HepG2 (cell line): ENCODE results near the gene PIGC. TPM values are rescaled to one million over a fixed set of nuclear protein-coding genes. Genes with fewer than 3 reads are reported as not detected.

Experiments
- ATRX ChIP-seq: sonication (generic); formaldehyde crosslinking; IDR thresholded peaks from 2 replicates; pipeline ENCODE4 v1.4.0; 2020; ENCODE audit warnings: missing genetic modification reagents, borderline replicate concordance
- CAMTA2 ChIP-seq: sonication (generic); formaldehyde crosslinking; IDR thresholded peaks from 2 replicates; pipeline ENCODE4 v1.4.0; 2020; ENCODE audit warnings: mild to moderate bottlenecking, missing genetic modification reagents, borderline replicate concordance
- FIP1L1 ChIP-seq: fragments of 200-400 bp; formaldehyde crosslinking; IDR thresholded peaks from 2 replicates; pipeline ENCODE4 v1.6.1; 2018; ENCODE audit warnings: low read depth, mild to moderate bottlenecking, low read length, moderate library complexity, borderline replicate concordance; ENCODE audit not compliant: insufficient read depth
- GATAD1 ChIP-seq: IDR thresholded peaks from 2 replicates; pipeline ENCODE4 v1.6.1; 2016; ENCODE audit warnings: missing genetic modification reagents, missing compliant biosample characterization
- MED13 ChIP-seq: sonication (generic); formaldehyde crosslinking; IDR thresholded peaks from 2 replicates; pipeline ENCODE4 v1.5.0; 2020; ENCODE audit warnings: missing genetic modification reagents
- MZF1 ChIP-seq: sonication (generic); formaldehyde crosslinking; IDR thresholded peaks from 2 replicates; pipeline ENCODE4 v1.8.1; 2023; ENCODE audit warnings: mild to moderate bottlenecking, missing genetic modification reagents, borderline replicate concordance
- PPARG ChIP-seq: conservative IDR thresholded peaks from 2 replicates; pipeline ENCODE4 v1.6.1; 2016; ENCODE audit warnings: missing biosample characterization, missing genetic modification reagents
- SAFB2 ChIP-seq: sonication (generic); formaldehyde crosslinking; IDR thresholded peaks from 2 replicates; pipeline ENCODE4 v1.5.1; 2020; ENCODE audit warnings: missing genetic modification reagents, low read depth, mild to moderate bottlenecking, borderline replicate concordance
- SP5 ChIP-seq: IDR thresholded peaks from 2 replicates; pipeline ENCODE4 v1.6.1; 2016; ENCODE audit warnings: low read depth, borderline replicate concordance
- ZNF558 ChIP-seq: sonication (generic); formaldehyde crosslinking; IDR thresholded peaks from 2 replicates; pipeline ENCODE4 v1.9.0; 2022; ENCODE audit warnings: mild to moderate bottlenecking, missing genetic modification reagents, borderline replicate concordance
- ZNF761 ChIP-seq: sonication (generic); formaldehyde crosslinking; conservative IDR thresholded peaks from 2 replicates; pipeline ENCODE4 v1.4.0; 2020; ENCODE audit warnings: mild to moderate bottlenecking, missing genetic modification reagents
- polyA plus RNA-seq, 8 experiments: library from polyadenylated mRNA; depleted of rRNA in 3 of 8; stranded (reverse) in 7 of 8; unstranded in 1 of 8; fragments of >200 nt; fragmentation: Illumina TruSeq in 4 of 8; extraction: Trizol in 4 of 8; gene quantifications; 2 replicates each; pipeline versions ENCODE4 v1.2.1 to v1.2.3, GENCODE V29; 2011 to 2016; ENCODE audit warnings: low read depth in 4 of 8, missing spikeins in 1 of 8, mixed read lengths in 1 of 8; ENCODE audit not compliant: insufficient read depth in 1 of 8
- total RNA-seq, 5 experiments: library from RNA; depleted of rRNA; stranded (reverse); fragments of >200 nt; fragmentation: Illumina TruSeq; extraction: Trizol; gene quantifications; 2 replicates each; pipeline ENCODE4 v1.2.3, GENCODE V29; 2016; ENCODE audit warnings: low read depth in 1 of 5
- TF ChIP-seq, protein P1 (sequence below): sonication (generic); formaldehyde crosslinking; IDR thresholded peaks from 2 replicates; pipeline ENCODE4 v1.4.0; 2020; ENCODE audit warnings: missing genetic modification reagents, borderline replicate concordance
- TF ChIP-seq, protein P2 (sequence below): sonication (generic); formaldehyde crosslinking; IDR thresholded peaks from 2 replicates; pipeline ENCODE4 v1.5.1; 2020; ENCODE audit warnings: missing genetic modification reagents, mild to moderate bottlenecking, borderline replicate concordance
- TF ChIP-seq, protein P3 (sequence below): sonication (generic); formaldehyde crosslinking; IDR thresholded peaks from 2 replicates; pipeline ENCODE4 v1.4.0; 2020; ENCODE audit warnings: missing genetic modification reagents, mild to moderate bottlenecking, borderline replicate concordance
- TF ChIP-seq, protein P4 (sequence below), 2 experiments: sonication (generic) in 1 of 2; formaldehyde crosslinking in 1 of 2; IDR thresholded peaks; 2 replicates each; pipeline versions ENCODE4 v1.4.0 to v1.6.1; 2016 to 2020; ENCODE audit warnings: borderline replicate concordance in 1 of 2, low read depth in 1 of 2, mild to moderate bottlenecking in 1 of 2, missing genetic modification reagents in 1 of 2
- TF ChIP-seq, protein P5 (sequence below): sonication (generic); formaldehyde crosslinking; IDR thresholded peaks from 2 replicates; pipeline ENCODE4 v1.8.0; 2022; ENCODE audit warnings: missing genetic modification reagents, low read depth, mild to moderate bottlenecking, borderline replicate concordance

The PIGC gene
- total and polyA plus RNA-seq, 2 of the 13 experiments (the other 11 are each of a cell fraction or from before 2014, with no cell fraction given), result 26.7 to 29.5 TPM

DNA sequence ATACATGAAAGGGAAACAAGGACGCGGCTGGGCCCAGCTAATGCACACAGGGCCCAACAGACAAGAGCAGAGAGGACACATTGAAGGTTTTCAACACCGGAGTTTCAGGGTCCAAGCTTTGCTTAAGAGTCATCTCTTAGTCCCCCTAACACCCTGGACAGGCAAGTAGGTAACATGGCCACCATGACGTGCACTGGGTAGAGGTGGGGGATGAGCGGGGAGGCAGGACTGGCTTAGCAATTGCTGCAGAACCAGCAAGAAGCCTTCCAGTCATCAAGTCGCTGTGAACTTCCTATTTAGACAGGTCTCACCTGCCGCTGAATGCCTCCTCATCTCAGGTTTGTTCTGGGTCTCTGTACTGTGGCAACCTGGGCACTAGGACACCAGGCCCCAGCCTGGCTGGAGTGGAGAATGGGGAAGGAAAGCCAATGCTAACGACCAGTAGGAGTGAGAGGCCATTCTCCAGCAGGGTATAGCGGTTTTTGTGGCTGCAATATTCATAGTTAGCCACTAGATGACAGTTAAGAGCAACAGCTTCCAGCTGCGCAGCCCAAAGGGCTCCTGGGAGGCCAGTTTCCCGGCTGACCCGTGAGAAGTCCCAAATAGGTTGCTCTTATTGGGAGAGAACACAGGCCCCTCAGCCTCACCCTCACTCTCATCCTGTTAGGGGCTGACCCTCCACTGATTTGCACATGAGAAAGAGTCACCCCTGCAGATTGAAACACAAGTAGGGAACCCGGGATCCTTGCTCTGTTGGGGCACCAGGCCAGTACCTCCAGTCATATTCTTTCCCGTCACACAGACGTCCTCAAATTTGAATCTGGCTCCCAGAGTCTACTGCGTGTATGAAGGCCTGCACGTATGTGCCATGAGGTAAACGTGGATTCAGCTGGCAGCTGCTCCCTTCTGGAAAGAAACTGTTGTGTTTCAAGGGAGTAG lies 6.0 kb upstream of the PIGC start (continued):
- no peak for TF ChIP-seq SAFB2
- peak; percentile 29; the same call in 1 of the 2 replicates for TF ChIP-seq CAMTA2 (CRISPR knock-in tag)
- TF ChIP-seq ATRX (CRISPR knock-in tag), result no peak
- TF ChIP-seq ZNF558 (CRISPR knock-in tag), result no peak; the same call in 1 of the 2 replicates
- TF ChIP-seq, protein P1, sequence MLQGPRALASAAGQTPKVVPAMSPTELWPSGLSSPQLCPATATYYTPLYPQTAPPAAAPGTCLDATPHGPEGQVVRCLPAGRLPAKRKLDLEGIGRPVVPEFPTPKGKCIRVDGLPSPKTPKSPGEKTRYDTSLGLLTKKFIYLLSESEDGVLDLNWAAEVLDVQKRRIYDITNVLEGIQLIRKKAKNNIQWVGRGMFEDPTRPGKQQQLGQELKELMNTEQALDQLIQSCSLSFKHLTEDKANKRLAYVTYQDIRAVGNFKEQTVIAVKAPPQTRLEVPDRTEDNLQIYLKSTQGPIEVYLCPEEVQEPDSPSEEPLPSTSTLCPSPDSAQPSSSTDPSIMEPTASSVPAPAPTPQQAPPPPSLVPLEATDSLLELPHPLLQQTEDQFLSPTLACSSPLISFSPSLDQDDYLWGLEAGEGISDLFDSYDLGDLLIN (CRISPR knock-in tag), result no peak
- no peak for TF ChIP-seq MZF1
- no peak for TF ChIP-seq MED13
- TF ChIP-seq, protein P2, sequence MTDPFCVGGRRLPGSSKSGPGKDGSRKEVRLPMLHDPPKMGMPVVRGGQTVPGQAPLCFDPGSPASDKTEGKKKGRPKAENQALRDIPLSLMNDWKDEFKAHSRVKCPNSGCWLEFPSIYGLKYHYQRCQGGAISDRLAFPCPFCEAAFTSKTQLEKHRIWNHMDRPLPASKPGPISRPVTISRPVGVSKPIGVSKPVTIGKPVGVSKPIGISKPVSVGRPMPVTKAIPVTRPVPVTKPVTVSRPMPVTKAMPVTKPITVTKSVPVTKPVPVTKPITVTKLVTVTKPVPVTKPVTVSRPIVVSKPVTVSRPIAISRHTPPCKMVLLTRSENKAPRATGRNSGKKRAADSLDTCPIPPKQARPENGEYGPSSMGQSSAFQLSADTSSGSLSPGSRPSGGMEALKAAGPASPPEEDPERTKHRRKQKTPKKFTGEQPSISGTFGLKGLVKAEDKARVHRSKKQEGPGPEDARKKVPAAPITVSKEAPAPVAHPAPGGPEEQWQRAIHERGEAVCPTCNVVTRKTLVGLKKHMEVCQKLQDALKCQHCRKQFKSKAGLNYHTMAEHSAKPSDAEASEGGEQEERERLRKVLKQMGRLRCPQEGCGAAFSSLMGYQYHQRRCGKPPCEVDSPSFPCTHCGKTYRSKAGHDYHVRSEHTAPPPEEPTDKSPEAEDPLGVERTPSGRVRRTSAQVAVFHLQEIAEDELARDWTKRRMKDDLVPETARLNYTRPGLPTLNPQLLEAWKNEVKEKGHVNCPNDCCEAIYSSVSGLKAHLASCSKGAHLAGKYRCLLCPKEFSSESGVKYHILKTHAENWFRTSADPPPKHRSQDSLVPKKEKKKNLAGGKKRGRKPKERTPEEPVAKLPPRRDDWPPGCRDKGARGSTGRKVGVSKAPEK (CRISPR knock-in tag), result 0 out of 2 replicates have a peak, but pooled peaks have one; percentile 32
- TF ChIP-seq SP5 (CRISPR knock-in tag), result no peak
- TF ChIP-seq, protein P3, sequence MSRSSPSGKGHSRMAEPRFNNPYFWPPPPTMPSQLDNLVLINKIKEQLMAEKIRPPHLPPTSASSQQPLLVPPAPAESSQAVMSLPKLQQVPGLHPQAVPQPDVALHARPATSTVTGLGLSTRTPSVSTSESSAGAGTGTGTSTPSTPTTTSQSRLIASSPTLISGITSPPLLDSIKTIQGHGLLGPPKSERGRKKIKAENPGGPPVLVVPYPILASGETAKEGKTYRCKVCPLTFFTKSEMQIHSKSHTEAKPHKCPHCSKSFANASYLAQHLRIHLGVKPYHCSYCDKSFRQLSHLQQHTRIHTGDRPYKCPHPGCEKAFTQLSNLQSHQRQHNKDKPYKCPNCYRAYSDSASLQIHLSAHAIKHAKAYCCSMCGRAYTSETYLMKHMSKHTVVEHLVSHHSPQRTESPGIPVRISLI, result no peak
- TF ChIP-seq, protein P4, sequence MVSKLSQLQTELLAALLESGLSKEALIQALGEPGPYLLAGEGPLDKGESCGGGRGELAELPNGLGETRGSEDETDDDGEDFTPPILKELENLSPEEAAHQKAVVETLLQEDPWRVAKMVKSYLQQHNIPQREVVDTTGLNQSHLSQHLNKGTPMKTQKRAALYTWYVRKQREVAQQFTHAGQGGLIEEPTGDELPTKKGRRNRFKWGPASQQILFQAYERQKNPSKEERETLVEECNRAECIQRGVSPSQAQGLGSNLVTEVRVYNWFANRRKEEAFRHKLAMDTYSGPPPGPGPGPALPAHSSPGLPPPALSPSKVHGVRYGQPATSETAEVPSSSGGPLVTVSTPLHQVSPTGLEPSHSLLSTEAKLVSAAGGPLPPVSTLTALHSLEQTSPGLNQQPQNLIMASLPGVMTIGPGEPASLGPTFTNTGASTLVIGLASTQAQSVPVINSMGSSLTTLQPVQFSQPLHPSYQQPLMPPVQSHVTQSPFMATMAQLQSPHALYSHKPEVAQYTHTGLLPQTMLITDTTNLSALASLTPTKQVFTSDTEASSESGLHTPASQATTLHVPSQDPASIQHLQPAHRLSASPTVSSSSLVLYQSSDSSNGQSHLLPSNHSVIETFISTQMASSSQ (IDR thresholded peaks at IDR 0.05; ENCODE audit: low read depth), result 0 out of 2 replicates have a peak, but pooled peaks have one; percentile 10
- TF ChIP-seq, protein P4 (CRISPR knock-in tag; IDR thresholded peaks at IDR 0.05; ENCODE audit: borderline replicate concordance), result no peak
- TF ChIP-seq ZNF761, result peak; percentile 25; the same call in 1 of the 2 replicates
- TF ChIP-seq GATAD1 (CRISPR knock-in tag), result 0 out of 2 replicates have a peak, but pooled peaks have one; percentile 52
- TF ChIP-seq, protein P5, sequence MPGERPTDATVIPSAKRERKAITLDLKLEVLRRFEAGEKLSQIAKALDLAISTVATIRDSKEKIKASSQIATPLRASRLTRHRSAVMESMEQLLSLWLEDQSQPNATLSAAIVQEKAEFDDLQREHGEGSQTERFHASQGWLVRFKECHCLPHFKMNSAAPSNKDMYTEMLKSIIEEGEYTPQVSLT, result no peak
- no peak for TF ChIP-seq FIP1L1
- no peak; the same call in 1 of the 2 replicates for TF ChIP-seq PPARG (CRISPR knock-in tag)
